Left lung (tissue), 10 donors: ENCODE data around the gene HTRA2. TPM values are rescaled to one million over a fixed set of nuclear protein-coding genes. Genes with fewer than 3 reads are reported as not detected.

ENCODE experiments used
- ATAC-seq: fragments of 200-7000 bp; cut with Tn5 transposase; one replicate; pipeline ENCODE4 v1.9.1; 2020; ENCODE audit warnings: moderate library complexity
- DNase-seq, 4 donors: peaks; one replicate each; pipeline ENCODE4 v3.0.0-alpha.2; 2013 to 2020
- H3K27ac ChIP-seq, 2 donors: fragments of 200-600 bp; sonication (generic) in 1 of 2; one replicate each; pipeline versions ENCODE4 v1.5.0 to v1.8.0; 2020 to 2021
- H3K27me3 ChIP-seq, 2 donors: fragments of 200-600 bp; sonication (generic) in 1 of 2; one replicate each; pipeline versions ENCODE4 v1.5.0 to v1.8.0; 2020 to 2021
- H3K36me3 ChIP-seq, 2 donors: fragments of 200-600 bp; sonication (generic) in 1 of 2; one replicate each; pipeline versions ENCODE4 v1.5.0 to v1.8.0; 2020 to 2021
- H3K4me1 ChIP-seq, 2 donors: fragments of 200-600 bp; one replicate each; pipeline ENCODE4 v1.8.0; 2021
- H3K4me3 ChIP-seq, 2 donors: fragments of 200-600 bp; sonication (generic) in 1 of 2; one replicate each; pipeline versions ENCODE4 v1.5.0 to v1.8.0; 2020 to 2021; ENCODE audit warnings: mild to moderate bottlenecking in 1 of 2
- H3K9me3 ChIP-seq, 2 donors: fragments of 200-600 bp; sonication (generic) in 1 of 2; one replicate each; pipeline versions ENCODE4 v1.5.0 to v1.8.0; 2020 to 2021
- intact Hi-C, 2 donors: fragments of 100-400 bp; cut with DNase I; formaldehyde crosslinking; loops; one replicate each; pipeline versions ENCODE4 v1.11.2 to v1.14.2; 2022
- polyA plus RNA-seq, 6 donors: library from polyadenylated mRNA; unstranded; fragments of 120-200 nt; gene quantifications; one replicate each; pipeline ENCODE4 v1.2.1, GENCODE V29; 2013; ENCODE audit not compliant: insufficient read length in 6 of 6
- total RNA-seq, 2 donors: library from RNA; stranded (reverse); fragmentation: NEBNext Ultra II Directional; extraction: Animal tissue kit (Norgen Biotek cat#: 25700); gene quantifications; one replicate each; pipeline ENCODE4 v1.2.1, GENCODE V29; 2021
- TF ChIP-seq, protein P1 (sequence below), 2 donors: fragments of 200-600 bp; sonication (generic) in 1 of 2; IDR thresholded peaks; one replicate each; pipeline versions ENCODE4 v1.5.0 to v1.8.0; 2021; ENCODE audit warnings: antibody characterized with exemption in 2 of 2
- donor health status: DM: no; HTN: yes; CAD: no.
- donor health status: DM: no; HTN: no; CAD: no.

The HTRA2 gene
- total and polyA plus RNA-seq, 8 donors = 29.4 to 36.6 (median 33.9) TPM

DNA sequence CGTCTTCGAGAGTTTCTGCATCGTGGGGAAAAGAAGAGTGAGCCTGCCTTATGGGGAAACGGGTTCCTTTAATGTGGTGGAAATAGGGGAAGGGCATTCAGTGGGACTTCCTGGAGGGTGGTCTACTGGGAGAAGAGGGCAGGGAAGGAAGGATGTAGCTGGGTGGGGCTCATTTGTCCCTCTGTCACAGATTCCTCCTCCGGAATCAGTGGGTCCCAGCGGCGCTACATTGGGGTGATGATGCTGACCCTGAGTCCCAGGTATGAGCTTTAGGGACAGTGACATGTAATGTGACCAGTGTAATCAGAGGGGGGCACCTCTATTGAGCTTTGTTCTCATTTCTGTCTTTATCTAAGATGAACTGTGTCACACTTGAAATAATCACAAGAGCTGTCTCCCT, 1.9 kb downstream of the HTRA2 start:
- Histone ChIP-seq H3K27ac (no peak overlapping the region), H3K4me1 (peaks cover 11 to 30% of the 10 kb centered on the region in 2 donors), H3K27me3 (no peaks in the 10 kb centered on the region), H3K4me3 (peak overlapping the region in 1 of 2 donors; percentile 89), H3K36me3 (peaks cover 0 to 33% of the 10 kb centered on the region in 2 donors), H3K9me3 (no peaks in the 10 kb centered on the region)
- intact Hi-C loops = no loop called here
- ATAC-seq (no peak), DNase-seq (no peak)
- TF ChIP-seq, protein P1, sequence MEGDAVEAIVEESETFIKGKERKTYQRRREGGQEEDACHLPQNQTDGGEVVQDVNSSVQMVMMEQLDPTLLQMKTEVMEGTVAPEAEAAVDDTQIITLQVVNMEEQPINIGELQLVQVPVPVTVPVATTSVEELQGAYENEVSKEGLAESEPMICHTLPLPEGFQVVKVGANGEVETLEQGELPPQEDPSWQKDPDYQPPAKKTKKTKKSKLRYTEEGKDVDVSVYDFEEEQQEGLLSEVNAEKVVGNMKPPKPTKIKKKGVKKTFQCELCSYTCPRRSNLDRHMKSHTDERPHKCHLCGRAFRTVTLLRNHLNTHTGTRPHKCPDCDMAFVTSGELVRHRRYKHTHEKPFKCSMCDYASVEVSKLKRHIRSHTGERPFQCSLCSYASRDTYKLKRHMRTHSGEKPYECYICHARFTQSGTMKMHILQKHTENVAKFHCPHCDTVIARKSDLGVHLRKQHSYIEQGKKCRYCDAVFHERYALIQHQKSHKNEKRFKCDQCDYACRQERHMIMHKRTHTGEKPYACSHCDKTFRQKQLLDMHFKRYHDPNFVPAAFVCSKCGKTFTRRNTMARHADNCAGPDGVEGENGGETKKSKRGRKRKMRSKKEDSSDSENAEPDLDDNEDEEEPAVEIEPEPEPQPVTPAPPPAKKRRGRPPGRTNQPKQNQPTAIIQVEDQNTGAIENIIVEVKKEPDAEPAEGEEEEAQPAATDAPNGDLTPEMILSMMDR (IDR thresholded peaks at IDR 0.05) = no peak

DNA sequence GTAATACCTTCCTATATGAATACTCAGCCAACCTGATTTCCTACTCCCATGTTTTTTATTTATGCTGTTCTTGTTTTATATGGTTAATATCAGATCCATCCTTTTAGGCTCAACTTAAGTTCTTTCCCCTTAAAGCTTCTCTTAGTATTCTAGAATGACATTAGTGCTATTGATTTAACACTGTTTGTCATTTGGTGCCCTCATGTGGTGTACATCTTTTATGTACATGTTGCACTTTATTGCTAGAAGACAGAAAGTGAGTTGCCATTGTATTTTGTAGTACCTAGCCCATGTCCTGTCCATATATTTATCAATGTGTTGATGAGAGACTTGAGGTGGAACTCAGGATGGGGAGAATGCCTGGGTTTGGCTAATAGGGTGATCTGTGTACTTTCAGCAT, 2.5 kb downstream of the HTRA2 start:
- Histone ChIP-seq H3K27ac (no peak overlapping the region), H3K9me3 (no peaks in the 10 kb centered on the region), H3K4me3 (no peak overlapping the region), H3K27me3 (no peaks in the 10 kb centered on the region), H3K4me1 (peaks cover 11 to 30% of the 10 kb centered on the region in 2 donors), H3K36me3 (peaks cover 0 to 27% of the 10 kb centered on the region in 2 donors)
- TF ChIP-seq, protein P1 (IDR thresholded peaks at IDR 0.05) = no peak
- intact Hi-C loops = no loop called here
- ATAC-seq (no peak), DNase-seq (peak in 1 of 4 donors; percentile 29)

DNA sequence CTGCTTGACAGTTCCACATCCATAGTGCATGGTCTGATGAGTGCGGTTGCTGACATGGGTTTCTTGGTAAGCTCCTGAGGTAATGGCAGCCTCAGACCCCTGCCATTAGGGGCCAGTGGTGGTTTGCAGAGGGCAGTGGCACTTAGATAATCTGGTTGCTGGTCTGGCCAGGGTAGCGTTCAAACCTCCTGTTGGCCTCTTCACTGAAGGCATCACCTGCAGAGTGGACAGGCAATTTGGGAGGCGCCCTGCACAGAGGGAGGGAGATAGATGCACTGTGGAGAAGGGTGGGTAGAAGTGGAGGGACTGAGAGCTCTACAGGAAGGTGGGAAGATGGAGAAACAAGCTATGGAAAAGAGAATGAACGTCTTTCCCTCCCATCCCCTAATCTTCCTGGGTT, 3.7 kb downstream of the HTRA2 start:
- intact Hi-C loops = no loop called here
- no peak overlapping the region for H3K4me3 ChIP-seq
- H3K4me1 ChIP-seq = peaks cover 7 to 20% of the 10 kb centered on the region in 2 donors
- no peak overlapping the region for H3K27ac ChIP-seq
- H3K9me3 ChIP-seq = no peaks in the 10 kb centered on the region
- no peak for DNase-seq
- H3K36me3 ChIP-seq = peaks cover 0 to 22% of the 10 kb centered on the region in 2 donors
- no peaks in the 10 kb centered on the region for H3K27me3 ChIP-seq
- no peak for ATAC-seq
- TF ChIP-seq, protein P1 (IDR thresholded peaks at IDR 0.05) = no peak

DNA sequence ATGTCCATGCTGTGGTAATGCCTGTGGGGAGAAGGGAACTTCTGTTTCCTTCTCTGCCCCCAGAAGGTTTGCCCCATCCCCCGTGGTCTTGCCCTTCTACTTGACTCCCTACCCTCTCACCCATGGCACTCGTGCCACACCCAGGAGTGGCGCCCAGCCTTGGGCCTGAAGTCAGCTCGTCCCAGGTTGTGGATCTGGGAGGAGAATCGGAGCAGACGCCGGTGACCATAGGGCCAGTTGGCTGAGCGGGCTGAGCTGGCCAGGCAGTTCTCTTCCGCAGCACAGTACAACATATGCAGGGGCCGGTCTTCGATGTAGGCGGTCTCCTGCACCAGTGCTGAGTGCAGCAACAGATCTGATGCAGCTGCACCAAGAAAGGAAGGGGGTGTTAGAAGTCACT, 4.7 kb downstream of the HTRA2 start:
- ATAC-seq (no peak), DNase-seq (no peak)
- H3K27me3 ChIP-seq = no peaks in the 10 kb centered on the region
- H3K36me3 ChIP-seq = peaks cover 0 to 22% of the 10 kb centered on the region in 2 donors
- peaks cover 3 to 14% of the 10 kb centered on the region in 2 donors for H3K4me1 ChIP-seq
- no peaks in the 10 kb centered on the region for H3K9me3 ChIP-seq
- TF ChIP-seq, protein P1 (IDR thresholded peaks at IDR 0.05) = no peak
- intact Hi-C loops = no loop called here
- H3K27ac ChIP-seq = no peak overlapping the region
- no peak overlapping the region for H3K4me3 ChIP-seq

GRCh38 chr2:74535440-74535965, 5.8 kb downstream of the HTRA2 start:
- DNase-seq (no peak), ATAC-seq (no peak)
- Histone ChIP-seq H3K27me3 (no peaks in the 10 kb centered on the region), H3K4me3 (no peak overlapping the region), H3K9me3 (no peaks in the 10 kb centered on the region), H3K27ac (no peak overlapping the region), H3K4me1 (peaks cover 3 to 17% of the 10 kb centered on the region in 2 donors), H3K36me3 (peaks cover 0 to 22% of the 10 kb centered on the region in 2 donors)
- intact Hi-C loops = no loop called here
- TF ChIP-seq, protein P1 (IDR thresholded peaks at IDR 0.05) = no peak
